HCT116 (cell line): ENCODE data around the gene GTF3C1.
A peak's percentile ranks its signal among the peaks of the same experiment; 100 is the strongest.

Experiments used
- EZH2 ChIP-seq: fragments of 200-600 bp; sonication (generic); IDR thresholded peaks from 2 replicates; pipeline ENCODE4 v1.6.1; 2017; ENCODE audit warnings: antibody characterized with exemption, mixed run types
- POLR2A ChIP-seq: IDR thresholded peaks from 2 replicates; pipeline ENCODE4 v1.7.0; 2011; ENCODE audit warnings: borderline replicate concordance; ENCODE audit not compliant: insufficient read depth, insufficient read length; ENCODE audit errors: extremely low read depth
- POLR2AphosphoS5 ChIP-seq: IDR thresholded peaks from 2 replicates; pipeline ENCODE4 v1.6.1; 2011; ENCODE audit warnings: mild to moderate bottlenecking, low read depth, low read length, moderate library complexity
- SIN3A ChIP-seq: IDR thresholded peaks from 2 replicates; pipeline ENCODE4 v1.6.1; 2012; ENCODE audit warnings: low read depth
- YY1 ChIP-seq: IDR thresholded peaks from 2 replicates; pipeline ENCODE4 v1.6.1; 2011; ENCODE audit warnings: low read length, low read depth, moderate library complexity, mild to moderate bottlenecking; ENCODE audit not compliant: insufficient replicate concordance; ENCODE audit errors: extremely low read depth
- ZFX ChIP-seq: fragments of 450-650 bp; IDR thresholded peaks from 2 replicates; pipeline ENCODE4 v1.6.1; 2017
- TF ChIP-seq, protein P1 (sequence below), 3 experiments: fragments of 200-600 bp in 1 of 3; sonication (generic) in 1 of 3; IDR thresholded peaks in 2 of 3; conservative IDR thresholded peaks in 1 of 3; 2 replicates each; pipeline ENCODE4 v1.5.1; 2012 to 2017; ENCODE audit warnings: low read depth in 2 of 3, low read length in 2 of 3, antibody characterized with exemption in 1 of 3, borderline replicate concordance in 1 of 3, control low read depth in 1 of 3, mild to moderate bottlenecking in 1 of 3, mixed read lengths in 1 of 3, mixed run types in 1 of 3, moderate library complexity in 1 of 3; ENCODE audit not compliant: insufficient read depth in 1 of 3
- TF ChIP-seq, protein P2 (sequence below): IDR thresholded peaks from 2 replicates; pipeline ENCODE4 v1.6.1; 2012; ENCODE audit warnings: low read depth

DNA sequence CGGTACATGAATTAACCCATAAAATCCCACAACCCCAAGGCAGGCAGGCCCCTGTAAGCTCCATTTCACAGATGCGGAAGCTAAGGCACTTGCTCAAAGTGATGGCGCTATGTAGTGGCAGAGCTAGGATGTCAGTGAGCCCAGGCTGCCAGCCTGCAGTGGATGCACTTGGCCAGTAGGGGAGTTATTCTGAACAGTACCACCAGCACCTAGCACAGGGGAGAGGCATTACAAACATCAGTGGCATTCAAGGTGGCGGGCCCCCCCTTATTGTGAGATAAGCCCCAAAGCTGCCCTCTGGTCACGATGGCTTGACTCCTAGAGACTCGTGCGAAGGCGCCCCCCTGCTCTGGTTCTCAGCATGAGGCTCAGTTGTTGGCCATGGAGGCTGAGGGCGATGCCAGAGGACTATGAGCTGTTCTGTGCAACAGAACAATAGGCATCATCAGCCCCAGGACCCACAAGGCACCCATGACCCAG, 33.8 kb downstream of the GTF3C1 start:
- TF ChIP-seq YY1 (no peak), POLR2A (no peak), SIN3A (no peak), ZFX (no peak), EZH2 (no peak), POLR2AphosphoS5 (no peak)
- TF ChIP-seq, protein P1, sequence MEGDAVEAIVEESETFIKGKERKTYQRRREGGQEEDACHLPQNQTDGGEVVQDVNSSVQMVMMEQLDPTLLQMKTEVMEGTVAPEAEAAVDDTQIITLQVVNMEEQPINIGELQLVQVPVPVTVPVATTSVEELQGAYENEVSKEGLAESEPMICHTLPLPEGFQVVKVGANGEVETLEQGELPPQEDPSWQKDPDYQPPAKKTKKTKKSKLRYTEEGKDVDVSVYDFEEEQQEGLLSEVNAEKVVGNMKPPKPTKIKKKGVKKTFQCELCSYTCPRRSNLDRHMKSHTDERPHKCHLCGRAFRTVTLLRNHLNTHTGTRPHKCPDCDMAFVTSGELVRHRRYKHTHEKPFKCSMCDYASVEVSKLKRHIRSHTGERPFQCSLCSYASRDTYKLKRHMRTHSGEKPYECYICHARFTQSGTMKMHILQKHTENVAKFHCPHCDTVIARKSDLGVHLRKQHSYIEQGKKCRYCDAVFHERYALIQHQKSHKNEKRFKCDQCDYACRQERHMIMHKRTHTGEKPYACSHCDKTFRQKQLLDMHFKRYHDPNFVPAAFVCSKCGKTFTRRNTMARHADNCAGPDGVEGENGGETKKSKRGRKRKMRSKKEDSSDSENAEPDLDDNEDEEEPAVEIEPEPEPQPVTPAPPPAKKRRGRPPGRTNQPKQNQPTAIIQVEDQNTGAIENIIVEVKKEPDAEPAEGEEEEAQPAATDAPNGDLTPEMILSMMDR (IDR thresholded peaks at IDR 0.05 in 2 of 3, conservative IDR thresholded peaks at IDR 0.05 in 1 of 3; ENCODE audit: borderline replicate concordance in 1 of 3, insufficient read depth in 1 of 3, low read depth in 2 of 3, low read length in 2 of 3): peak; percentile 4 to 86 (median 78); a peak in 4 of 6 replicates
- TF ChIP-seq, protein P2, sequence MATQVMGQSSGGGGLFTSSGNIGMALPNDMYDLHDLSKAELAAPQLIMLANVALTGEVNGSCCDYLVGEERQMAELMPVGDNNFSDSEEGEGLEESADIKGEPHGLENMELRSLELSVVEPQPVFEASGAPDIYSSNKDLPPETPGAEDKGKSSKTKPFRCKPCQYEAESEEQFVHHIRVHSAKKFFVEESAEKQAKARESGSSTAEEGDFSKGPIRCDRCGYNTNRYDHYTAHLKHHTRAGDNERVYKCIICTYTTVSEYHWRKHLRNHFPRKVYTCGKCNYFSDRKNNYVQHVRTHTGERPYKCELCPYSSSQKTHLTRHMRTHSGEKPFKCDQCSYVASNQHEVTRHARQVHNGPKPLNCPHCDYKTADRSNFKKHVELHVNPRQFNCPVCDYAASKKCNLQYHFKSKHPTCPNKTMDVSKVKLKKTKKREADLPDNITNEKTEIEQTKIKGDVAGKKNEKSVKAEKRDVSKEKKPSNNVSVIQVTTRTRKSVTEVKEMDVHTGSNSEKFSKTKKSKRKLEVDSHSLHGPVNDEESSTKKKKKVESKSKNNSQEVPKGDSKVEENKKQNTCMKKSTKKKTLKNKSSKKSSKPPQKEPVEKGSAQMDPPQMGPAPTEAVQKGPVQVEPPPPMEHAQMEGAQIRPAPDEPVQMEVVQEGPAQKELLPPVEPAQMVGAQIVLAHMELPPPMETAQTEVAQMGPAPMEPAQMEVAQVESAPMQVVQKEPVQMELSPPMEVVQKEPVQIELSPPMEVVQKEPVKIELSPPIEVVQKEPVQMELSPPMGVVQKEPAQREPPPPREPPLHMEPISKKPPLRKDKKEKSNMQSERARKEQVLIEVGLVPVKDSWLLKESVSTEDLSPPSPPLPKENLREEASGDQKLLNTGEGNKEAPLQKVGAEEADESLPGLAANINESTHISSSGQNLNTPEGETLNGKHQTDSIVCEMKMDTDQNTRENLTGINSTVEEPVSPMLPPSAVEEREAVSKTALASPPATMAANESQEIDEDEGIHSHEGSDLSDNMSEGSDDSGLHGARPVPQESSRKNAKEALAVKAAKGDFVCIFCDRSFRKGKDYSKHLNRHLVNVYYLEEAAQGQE: no peak
